HG03060 (cell line): ENCODE measurements around the gene TCEAL8.
A peak's percentile ranks its signal among the peaks of the same experiment; 100 is the strongest.

Experiments used
- ATAC-seq: cut with Tn5 transposase; IDR thresholded peaks from one replicate; pipeline ENCODE4 v1.9.1; 2021; ENCODE audit warnings: low read depth, moderate number of reproducible peaks; ENCODE audit not compliant: unreplicated experiment

TCEAL8 gene

DNA sequence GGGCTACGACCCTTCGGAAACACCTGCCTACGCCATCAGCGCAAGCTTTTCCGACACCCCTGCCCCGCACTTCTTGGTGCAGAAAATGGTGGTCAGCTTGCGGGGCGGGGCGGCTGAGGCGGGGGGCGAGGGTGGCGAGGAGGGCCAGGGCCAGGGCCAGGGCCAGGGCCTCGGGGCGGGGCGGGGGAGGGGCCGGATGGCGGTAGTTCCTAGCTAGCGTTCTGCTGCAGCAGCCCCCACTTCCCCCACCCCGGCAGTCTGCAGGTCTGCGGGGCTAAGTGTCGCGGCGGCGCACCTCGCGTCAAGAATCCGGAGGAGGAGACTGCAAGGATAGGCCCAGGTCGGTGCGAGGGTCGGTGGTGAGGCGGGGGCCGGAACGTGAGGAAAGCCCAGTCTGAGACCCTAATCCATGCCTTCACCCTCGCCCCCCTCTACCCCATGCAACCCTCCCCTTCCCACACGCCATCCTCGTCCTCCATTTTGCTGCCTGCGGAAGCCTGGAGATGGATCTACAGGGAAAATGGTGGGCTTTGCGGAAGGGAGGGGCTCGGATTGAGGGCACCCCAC is 39.4 kb downstream of the TCEAL8 start:
- peak; percentile 22 for ATAC-seq

DNA sequence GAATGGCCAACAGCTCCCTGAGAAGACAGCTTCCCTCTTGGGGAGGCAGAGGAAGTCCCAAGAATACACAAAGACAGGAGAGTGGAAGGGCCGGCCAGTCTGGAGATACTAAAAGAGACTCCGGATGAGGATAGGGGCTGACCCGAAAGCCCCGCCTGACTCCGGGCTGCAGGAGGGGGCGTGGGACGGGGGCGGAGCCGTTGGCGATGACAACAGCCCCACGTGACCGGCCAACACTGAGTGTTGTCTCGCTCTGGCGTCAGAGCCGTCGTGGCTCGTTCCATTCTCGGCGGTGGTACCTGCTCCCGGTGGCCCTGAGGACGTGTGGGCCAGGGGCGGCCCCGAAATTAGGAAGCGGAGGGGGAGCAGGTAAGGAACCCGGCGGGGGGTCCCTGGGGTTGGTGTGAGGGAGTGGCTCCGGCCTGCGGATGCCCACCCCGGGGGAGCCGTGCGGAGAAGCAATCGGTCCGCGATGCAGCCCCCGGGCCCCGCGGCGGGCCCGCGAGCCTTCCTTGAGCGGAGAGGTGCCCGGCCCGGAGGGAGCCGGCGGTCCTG is 40.0 kb downstream of the TCEAL8 start, which contains the start of gene BEX4:
Gene BEX4, plus strand, starts transcription at position 239 of the 555 bp plus-strand sequence. CDS start 1,046 bp downstream, outside the sequence.
- ATAC-seq, result peak; percentile 77

DNA sequence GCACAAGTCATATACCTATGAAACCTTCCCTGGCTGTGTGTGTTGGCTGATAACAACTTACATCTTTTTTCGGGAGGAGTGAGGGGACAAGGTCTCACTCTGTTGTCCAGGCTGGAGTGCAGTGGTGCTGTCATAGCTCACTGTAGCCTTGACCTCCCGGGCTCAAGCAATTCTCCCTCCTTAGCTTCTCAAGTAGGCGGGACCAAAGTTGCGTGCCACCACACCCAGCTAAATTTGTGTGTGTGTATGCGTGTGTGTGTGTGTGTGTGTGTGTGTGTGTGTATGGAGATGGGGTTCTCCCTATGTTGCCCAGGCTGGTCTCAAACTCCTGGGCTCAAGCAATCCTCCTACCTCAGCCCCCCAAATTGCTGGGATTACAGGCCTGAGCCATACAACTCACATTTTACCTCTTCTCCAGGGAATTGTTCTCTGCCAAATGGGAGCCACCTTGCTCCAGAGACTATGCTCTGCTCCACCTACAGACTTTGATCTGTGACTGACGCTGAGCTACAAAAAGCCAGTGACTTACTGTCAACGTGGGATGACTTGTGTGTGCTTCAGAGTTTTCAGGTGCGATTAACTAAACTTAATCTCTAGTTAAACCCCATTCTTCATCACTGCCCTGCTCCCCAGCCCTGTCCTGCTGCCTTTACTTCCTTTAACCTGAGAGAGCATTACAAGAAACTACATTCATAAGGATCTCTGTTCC is 42.1 kb downstream of the TCEAL8 start:
- no peak for ATAC-seq

DNA sequence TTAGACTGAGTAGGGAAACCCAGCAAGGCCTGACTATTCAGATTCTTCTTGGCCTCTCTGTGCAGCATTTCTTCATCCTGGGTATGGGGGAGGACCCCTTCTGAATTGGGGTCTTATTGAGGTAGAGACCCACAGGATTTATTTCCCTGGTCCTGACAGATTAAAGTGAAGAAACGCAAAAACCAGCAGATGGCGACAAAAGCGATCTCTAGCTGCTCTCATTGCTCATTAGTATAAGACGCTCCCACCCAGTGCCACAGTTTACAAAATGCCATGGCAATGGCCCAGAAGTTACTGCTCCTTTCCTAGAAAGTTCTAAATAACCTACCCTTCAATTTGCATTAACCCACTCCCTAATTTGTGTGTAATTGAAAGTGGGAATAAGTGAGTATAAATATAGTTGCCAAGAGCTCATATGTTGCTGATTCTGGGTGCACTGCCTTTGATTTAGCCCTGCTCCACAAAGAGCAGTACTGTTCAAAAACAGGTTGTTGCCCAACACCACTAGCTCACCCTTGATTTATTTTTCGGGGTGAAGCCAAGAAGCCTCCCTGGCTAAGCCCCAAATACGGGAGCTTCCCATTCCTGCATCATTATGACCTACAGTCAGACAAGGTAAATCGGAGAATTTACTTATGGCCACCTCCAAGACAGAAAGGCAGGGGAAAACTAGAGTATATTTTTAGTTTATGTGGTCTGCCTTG is 43.8 kb downstream of the TCEAL8 start:
- ATAC-seq, result no peak

DNA sequence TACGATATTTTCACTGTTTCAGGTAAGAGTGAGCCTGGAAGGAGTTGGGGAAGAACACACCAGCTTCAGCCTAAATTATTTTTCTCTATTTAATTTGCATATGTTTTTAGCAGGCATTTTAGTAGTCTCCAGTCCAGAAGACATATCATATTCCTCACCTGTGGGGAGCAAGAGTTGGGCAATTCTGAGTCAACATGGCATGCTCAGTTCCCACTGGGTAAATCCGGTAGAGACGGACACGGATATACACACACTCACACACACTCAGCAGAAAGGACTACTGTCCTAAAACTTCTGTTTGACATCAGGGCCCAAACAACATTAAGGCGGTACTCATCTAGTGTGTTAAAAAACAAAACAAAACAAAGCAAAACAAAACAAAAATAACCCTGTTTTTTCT is 44.9 kb downstream of the TCEAL8 start:
- ATAC-seq, result no peak
